Measurements from ENCODE around the gene LPCAT4.
"Not testable (repeated sequence)": the region's sequence is repeated elsewhere in the genome, so short reads cannot be mapped to it uniquely, and the experiment has no call there.

Gene LPCAT4

GRCh38 chr15:34367101-34368081, at the start of gene LPCAT4:
Gene LPCAT4 (minus strand): TSS chr15:34367196. CDS start chr15:34367100, 96 bp downstream.
- peak; percentile 98 for DNase-seq (ENCODE audit: low spot score)

DNA sequence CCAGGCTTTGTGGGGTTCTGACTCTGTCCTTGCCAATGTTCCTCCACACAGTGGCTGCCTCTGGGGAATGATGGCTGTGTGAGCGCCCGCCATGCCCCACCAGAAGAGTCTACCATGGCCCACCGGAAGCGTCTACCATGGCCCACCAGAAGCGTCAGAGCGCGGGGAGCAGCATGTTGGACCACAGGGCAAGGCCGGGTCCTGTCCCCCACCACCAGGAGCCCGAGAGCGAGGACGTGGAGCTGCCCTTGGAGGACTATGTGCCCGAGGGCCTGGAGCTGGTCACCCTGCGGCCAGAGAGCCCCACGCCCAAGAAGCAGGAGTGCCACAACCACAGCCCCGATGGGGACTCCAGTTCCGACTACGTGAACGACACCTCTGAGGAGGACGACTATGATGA, 42.5 kb upstream of the LPCAT4 start:
- DNase-seq (ENCODE audit: low spot score) = not testable (repeated sequence)

- not testable (repeated sequence) for DNase-seq (ENCODE audit: low spot score)
Observed at GRCh38 chr15:34408973-34409372, 42.0 kb upstream of the LPCAT4 start.

GRCh38 chr15:34403899-34404298, 36.9 kb upstream of the LPCAT4 start:
- not testable (repeated sequence) for DNase-seq (ENCODE audit: low spot score)

DNA sequence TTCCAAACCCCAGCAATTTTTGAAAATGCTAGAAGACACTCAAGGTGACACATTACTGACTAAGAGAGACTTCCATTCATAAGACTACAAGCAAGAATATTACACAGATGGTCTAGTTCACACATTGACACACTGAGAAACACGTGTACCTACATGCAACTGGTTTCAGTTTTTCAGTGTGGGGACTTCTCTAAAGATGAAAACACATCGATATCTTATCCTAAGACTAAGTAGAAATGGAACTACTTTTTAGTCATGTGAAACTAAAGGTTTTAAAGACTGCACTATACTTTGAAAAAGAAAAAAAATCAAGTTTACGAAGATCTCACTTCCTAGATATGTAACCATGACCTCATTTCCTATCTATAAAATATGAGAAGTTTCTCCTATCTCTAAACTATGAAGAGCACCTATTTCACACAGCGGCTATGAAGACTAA, 36.2 kb upstream of the LPCAT4 start:
- not testable (repeated sequence) for DNase-seq (ENCODE audit: low spot score)

DNA sequence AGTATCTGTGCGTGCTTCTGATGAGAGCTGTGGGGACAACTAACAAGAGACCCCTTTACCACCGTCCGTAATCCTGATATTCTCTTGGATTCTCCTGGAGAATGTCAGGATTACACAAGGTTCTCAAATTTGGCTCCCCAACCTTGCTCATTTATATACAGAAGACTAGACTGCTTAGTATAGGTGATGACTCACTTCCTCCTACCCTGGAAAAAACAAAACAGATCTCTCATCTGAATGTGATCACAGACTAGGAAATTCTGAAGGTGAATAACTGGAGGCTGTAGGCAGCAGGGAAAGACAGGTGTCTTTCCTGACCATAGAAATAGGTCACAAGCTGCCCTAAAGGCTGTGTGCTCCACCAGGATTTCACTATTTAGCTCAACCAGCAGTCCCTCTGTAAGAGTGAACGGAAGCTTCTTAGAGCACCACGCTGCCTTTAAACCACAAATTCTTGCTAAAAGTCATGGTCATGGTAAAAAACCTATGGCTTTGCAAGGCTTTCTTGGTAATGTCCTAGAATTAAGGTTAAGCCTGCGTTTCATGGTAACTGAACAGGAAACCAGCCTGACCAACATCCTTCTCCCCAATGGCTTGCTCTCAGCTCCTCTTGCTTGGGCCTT, 30.8 kb upstream of the LPCAT4 start:
- DNase-seq (ENCODE audit: low spot score) = not testable (repeated sequence)

DNA sequence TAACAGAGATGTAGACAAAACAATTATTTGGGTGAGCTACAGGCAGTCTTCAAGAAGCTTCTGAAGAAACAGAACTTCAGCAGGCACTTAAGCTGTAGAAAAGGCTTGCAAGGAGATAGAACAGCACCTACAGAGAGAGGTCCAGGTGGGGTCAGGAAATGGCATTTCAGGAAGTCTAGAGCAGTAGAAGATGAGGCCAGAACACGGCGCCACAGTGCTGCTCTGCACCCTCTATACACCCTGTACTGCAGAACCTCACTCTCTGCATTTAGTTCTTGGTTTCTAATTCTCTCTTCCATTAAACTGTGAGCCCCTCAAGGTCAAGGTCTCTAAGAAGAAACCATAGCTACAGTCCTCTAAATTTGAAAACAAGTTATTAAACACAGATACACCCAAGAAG, 26.0 kb upstream of the LPCAT4 start:
- DNase-seq (ENCODE audit: low spot score) = not testable (repeated sequence)

- DNase-seq (ENCODE audit: low spot score) = not testable (repeated sequence)
Observed at GRCh38 chr15:34389594-34390086, 22.6 kb upstream of the LPCAT4 start.

DNA sequence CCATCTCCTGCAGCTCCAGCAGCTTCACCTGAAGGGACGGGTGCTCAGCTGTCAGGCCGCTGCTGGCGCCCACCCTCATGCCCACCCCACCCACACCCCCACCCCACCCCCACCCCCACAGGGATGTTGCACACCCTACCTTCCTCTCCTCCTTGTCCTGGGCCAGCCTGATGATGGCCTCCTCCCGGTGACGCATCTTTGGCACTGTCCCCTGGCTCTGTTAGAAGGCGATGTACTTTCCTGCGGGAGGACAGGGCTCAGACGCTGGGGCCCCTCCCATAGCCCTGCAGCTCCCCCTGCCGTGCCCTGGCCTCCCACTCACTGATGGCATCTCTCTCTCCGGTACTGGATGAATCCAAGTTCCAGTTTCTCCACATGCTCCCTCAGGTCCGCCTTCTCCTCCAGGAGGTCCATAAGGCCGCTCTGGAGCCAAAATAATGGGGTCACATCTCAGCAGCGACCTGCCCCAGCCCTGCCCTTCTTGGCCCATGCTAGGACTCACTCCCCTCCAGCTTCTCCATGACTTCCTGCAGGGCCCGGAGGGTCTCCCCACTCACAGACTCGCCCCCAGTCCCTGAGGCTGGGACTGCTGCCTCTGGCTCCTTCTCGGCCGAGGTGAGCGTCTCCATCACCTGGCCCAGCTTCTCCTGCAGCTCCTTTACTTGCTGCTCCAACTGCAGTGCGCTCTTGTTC, 15.0 kb upstream of the LPCAT4 start:
- not testable (repeated sequence) for DNase-seq (ENCODE audit: low spot score)

- DNase-seq (ENCODE audit: low spot score) = not testable (repeated sequence)
Observed at GRCh38 chr15:34380491-34380890, 13.5 kb upstream of the LPCAT4 start.

DNA sequence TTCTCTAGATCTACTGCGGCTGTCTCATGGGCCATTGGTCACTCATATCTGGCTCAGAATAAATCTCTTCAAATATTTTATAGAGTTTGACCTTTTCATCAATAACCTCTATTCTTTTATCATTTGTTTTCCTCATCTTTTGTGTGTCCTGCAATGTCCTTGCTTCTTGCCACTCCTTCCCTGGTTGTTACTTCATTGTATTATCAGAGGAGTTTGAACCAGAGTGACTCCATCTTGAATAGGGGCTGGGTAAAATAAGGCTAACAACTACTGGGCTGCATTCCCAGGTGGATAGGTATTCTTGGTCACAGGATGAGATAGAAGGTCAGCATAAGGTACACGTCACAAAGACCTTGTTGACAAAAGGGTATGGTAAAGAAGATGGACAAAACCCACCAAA, 9.9 kb upstream of the LPCAT4 start:
- no peak for DNase-seq (ENCODE audit: low spot score)

- not testable (repeated sequence) for DNase-seq (ENCODE audit: low spot score)
Observed at GRCh38 chr15:34375541-34375940, 8.5 kb upstream of the LPCAT4 start.

GRCh38 chr15:34374816-34375215, 7.8 kb upstream of the LPCAT4 start:
- no peak for DNase-seq (ENCODE audit: low spot score)

DNA sequence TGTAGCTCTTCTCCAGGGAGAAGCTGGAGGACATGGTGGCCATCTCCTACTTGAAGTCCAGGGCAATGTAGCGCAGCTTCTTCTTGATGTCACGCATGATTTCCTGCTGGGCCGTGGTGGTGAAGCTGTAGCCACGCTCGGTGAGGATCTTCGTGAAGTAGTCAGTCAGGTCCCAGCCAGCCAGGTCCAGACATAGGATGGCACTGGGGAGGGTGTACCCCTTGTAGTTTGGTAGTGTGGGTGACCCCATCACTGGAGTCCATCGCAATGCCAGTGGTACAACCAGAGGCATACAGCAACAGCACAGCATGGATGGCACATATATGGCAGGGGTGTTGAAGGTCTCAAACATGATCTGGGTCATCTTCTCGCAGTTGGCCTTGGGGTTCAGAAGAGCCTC, 7.0 kb upstream of the LPCAT4 start:
- DNase-seq (ENCODE audit: low spot score) = no peak

DNA sequence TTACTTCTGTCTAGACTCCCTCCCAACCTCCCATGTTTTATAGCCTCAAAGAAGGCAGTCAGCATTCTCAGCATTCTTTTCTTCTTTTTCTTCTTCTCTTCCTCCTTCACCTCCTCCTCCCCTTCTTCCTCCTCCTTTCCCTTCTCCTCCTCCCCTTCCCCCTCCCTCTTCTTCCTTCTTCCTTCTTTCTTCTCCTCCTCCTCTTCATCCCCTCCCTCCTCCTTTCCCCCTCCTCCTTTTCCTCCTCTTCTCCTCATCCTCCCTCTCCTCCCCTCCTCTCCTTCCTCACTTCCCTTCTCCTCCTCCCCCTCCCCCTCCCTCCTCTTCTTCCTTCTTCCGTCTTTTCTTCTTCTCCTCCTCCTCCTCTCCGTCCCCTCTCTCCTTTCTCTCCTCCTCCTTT, 3.6 kb upstream of the LPCAT4 start:
- DNase-seq (ENCODE audit: low spot score) = no peak

GRCh38 chr15:34370129-34370528, 3.1 kb upstream of the LPCAT4 start:
- no peak for DNase-seq (ENCODE audit: low spot score)

DNA sequence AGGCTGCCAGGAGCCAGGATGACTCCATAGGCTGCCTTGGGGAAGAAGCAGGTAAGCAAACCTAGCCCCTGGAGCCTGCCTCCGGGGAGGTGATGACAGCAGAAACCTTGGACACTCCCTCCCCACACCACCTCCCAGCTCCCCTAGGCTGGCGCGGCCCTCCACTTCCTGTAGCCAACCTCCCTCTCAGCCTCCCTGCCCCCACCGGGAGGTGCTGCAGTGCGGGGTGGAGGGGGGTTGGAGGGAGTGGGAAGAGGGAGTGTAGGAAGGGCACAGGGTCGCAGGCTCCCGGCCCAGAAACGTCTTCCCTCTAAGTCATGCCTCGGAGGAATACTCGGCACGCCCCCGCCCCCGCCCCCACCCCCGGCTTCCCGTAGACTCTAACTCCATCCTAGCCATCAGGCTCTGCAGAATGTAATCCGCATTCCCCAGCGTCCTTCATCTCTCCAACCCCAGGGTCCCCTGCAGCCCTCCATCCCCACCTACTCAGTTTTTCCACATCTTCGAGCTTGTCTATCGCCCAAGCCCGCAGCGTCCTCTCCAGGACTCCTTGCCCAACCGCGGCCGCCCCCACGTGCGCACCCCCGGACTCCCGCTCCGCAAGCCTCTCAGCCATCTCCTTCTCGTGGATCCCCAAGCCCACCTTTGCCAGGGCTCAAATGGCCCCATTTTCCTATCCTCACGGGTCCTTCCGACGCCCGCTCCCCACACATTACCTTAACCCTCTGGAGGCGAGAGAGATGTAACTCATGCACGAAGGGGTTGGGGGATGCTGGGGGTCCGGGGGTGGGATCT, 528 bp downstream of the LPCAT4 start:
- peak; percentile 72 for DNase-seq (ENCODE audit: low spot score)

GRCh38 chr15:34365836-34366235, 1.2 kb downstream of the LPCAT4 start:
- DNase-seq (ENCODE audit: low spot score) = no peak

GRCh38 chr15:34365091-34365825, 1.7 kb downstream of the LPCAT4 start:
- no peak for DNase-seq (ENCODE audit: low spot score)

DNA sequence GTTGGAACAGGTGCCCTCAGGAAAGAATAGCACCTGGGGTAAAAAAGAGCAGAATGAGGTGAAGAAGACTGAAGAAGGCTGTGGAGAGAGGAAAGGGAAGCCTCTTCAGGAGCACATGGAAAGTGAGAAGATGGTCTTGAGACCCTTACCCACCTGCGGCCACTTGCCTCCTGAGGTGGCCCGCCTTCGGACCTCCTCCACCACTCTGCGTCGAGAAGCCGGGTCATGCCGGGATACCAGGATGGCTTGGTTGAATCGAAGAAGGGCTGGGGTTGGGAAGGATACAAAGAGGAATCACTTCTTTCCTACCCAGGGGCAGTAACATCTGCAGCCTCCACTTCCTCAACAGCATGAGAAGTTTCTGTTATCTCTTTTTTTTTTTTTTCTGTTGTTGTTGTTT, 3.0 kb downstream of the LPCAT4 start:
- DNase-seq (ENCODE audit: low spot score) = no peak
